Smooth muscle cell (in vitro differentiated cells): ENCODE results near the gene SPIRE1. TPM values are rescaled to one million over a fixed set of nuclear protein-coding genes. Genes with fewer than 3 reads are reported as not detected.
A peak's percentile ranks its signal among the peaks of the same experiment; 100 is the strongest.

Experiments
- DNase-seq: peaks from one replicate; lab custom pipeline; 2025; ENCODE audit not compliant: unreplicated experiment; lab: John Stamatoyannopoulos, UW
- H2AFZ ChIP-seq: fragments of 200-600 bp; sonication (generic); 2 replicates; pipeline ENCODE4 v1.6.0; 2016; ENCODE audit warnings: antibody characterized with exemption, low read depth, mild to moderate bottlenecking
- H3F3A ChIP-seq: fragments of 200-600 bp; sonication (generic); 2 replicates; pipeline ENCODE4 v1.6.0; 2017; ENCODE audit warnings: antibody characterized with exemption, low read depth
- H3K27ac ChIP-seq: fragments of 200-600 bp; sonication (generic); 2 replicates; pipeline ENCODE4 v1.5.1; 2016; ENCODE audit warnings: low read depth, mild to moderate bottlenecking
- H3K27me3 ChIP-seq: fragments of 200-600 bp; sonication (generic); 2 replicates; pipeline ENCODE4 v1.6.1; 2016; ENCODE audit warnings: low read depth, mild to moderate bottlenecking
- H3K36me3 ChIP-seq: fragments of 200-600 bp; sonication (generic); 2 replicates; pipeline ENCODE4 v1.5.1; 2016; ENCODE audit warnings: low read depth
- H3K4me1 ChIP-seq: fragments of 200-600 bp; sonication (generic); 2 replicates; pipeline ENCODE4 v1.5.1; 2016; ENCODE audit warnings: low read depth
- H3K4me2 ChIP-seq: fragments of 200-600 bp; sonication (generic); 2 replicates; pipeline ENCODE4 v1.6.0; 2016; ENCODE audit warnings: mild to moderate bottlenecking
- H3K4me3 ChIP-seq: fragments of 200-600 bp; sonication (generic); 2 replicates; pipeline ENCODE4 v1.5.1; 2016; ENCODE audit warnings: mild to moderate bottlenecking
- H3K79me2 ChIP-seq: fragments of 200-600 bp; sonication (generic); 2 replicates; pipeline ENCODE4 v1.6.0; 2016; ENCODE audit warnings: low read depth, mild to moderate bottlenecking
- H3K9ac ChIP-seq: fragments of 200-600 bp; sonication (generic); 2 replicates; pipeline ENCODE4 v1.6.0; 2016; ENCODE audit warnings: low read depth
- H3K9me3 ChIP-seq: fragments of 200-600 bp; sonication (generic); replicated peaks from 2 replicates; pipeline ENCODE4 v1.5.1; 2016; ENCODE audit warnings: low read depth
- H4K20me1 ChIP-seq: fragments of 200-600 bp; sonication (generic); 2 replicates; pipeline ENCODE4 v1.6.0; 2016; ENCODE audit warnings: low read depth
- WGBS: methylation state at CpG from one replicate; pipeline ENCODE4 v1.1.7; 2016; ENCODE audit warnings: low lambda C conversion rate; 5-methylcytosine and 5-hydroxymethylcytosine counted together
- polyA plus RNA-seq: library from polyadenylated mRNA; unstranded; fragments of >200 nt; fragmentation: Nextera tagmentation; extraction: Ambion mirVana; gene quantifications from 2 replicates; pipeline ENCODE4 v1.2.1, GENCODE V29; 2016
- total RNA-seq: library from RNA; depleted of rRNA; stranded (reverse); fragments of >200 nt; gene quantifications from 2 replicates; pipeline ENCODE4 v1.2.3, GENCODE V29; 2014
- TF ChIP-seq, protein P1 (sequence below): fragments of 200-600 bp; sonication (generic); IDR thresholded peaks from 2 replicates; pipeline ENCODE4 v1.5.1; 2017; ENCODE audit warnings: borderline replicate concordance, mild to moderate bottlenecking, antibody characterized with exemption; ENCODE audit not compliant: insufficient read depth, poor library complexity, severe bottlenecking

SPIRE1 gene
- total and polyA plus RNA-seq, 2 experiments from 2014 or later = 12.6 to 18.1 TPM

DNA sequence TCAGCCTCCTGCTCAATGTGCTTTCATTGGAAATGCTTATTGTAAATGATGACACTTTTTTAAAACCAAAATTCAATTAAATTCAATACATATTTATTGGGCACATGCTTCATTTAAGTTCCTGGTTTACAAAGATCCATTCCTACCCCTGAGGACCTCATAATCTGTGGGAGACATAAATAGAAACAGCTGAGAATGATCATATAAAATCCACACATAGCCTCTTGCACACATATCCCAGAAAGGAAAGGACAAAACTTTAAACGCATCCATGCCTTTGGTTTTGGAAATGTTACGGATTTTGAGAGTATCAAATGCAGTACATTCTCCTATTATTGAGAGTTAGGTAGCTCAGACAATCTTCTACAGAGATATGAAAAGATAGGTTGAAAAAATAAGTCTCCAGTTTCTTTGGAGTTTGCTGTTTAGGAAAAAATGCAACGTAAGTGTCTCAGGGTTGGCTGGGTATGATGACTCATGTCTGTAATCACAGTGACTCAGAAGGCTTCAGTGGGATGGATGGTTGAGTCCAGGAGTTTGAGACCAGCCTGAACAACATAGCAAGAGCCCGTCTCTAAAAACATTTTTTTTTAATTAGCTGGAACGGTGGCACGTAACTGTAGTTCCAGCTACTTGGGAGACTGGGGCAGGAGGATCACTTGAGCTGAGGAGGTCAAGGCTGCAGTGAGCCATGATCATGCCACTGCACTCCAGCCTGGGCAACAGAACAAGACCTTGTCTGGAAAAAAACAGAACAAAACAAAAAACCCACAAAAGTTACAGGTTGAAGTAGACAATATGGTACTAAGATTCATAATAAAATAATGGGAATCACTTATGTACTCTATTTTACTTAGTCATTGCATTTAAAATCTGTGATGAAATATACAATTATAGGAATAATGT lies 254.1 kb downstream of the SPIRE1 start:
- H2AFZ ChIP-seq = peak overlapping the region; percentile 25
- H3K9ac ChIP-seq = peak overlapping the region; percentile 13
- TF ChIP-seq, protein P1, sequence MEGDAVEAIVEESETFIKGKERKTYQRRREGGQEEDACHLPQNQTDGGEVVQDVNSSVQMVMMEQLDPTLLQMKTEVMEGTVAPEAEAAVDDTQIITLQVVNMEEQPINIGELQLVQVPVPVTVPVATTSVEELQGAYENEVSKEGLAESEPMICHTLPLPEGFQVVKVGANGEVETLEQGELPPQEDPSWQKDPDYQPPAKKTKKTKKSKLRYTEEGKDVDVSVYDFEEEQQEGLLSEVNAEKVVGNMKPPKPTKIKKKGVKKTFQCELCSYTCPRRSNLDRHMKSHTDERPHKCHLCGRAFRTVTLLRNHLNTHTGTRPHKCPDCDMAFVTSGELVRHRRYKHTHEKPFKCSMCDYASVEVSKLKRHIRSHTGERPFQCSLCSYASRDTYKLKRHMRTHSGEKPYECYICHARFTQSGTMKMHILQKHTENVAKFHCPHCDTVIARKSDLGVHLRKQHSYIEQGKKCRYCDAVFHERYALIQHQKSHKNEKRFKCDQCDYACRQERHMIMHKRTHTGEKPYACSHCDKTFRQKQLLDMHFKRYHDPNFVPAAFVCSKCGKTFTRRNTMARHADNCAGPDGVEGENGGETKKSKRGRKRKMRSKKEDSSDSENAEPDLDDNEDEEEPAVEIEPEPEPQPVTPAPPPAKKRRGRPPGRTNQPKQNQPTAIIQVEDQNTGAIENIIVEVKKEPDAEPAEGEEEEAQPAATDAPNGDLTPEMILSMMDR = no peak
- H3K36me3 ChIP-seq = no peaks in the 10 kb centered on the region
- no peak overlapping the region for H3K4me3 ChIP-seq
- no peaks in the 10 kb centered on the region for H3K9me3 ChIP-seq
- no peak for DNase-seq
- peak overlapping the region; percentile 91 for H3K27ac ChIP-seq
- no peaks in the 10 kb centered on the region for H3K4me1 ChIP-seq
- H4K20me1 ChIP-seq = no peaks in the 10 kb centered on the region
- 14% methylated on average over 6 of the region's 6 CpGs for WGBS
- H3F3A ChIP-seq = peaks cover 15% of the 10 kb centered on the region
- H3K79me2 ChIP-seq = no peaks in the 10 kb centered on the region
- H3K4me2 ChIP-seq = peak overlapping the region; percentile 67
- no peaks in the 10 kb centered on the region for H3K27me3 ChIP-seq

DNA sequence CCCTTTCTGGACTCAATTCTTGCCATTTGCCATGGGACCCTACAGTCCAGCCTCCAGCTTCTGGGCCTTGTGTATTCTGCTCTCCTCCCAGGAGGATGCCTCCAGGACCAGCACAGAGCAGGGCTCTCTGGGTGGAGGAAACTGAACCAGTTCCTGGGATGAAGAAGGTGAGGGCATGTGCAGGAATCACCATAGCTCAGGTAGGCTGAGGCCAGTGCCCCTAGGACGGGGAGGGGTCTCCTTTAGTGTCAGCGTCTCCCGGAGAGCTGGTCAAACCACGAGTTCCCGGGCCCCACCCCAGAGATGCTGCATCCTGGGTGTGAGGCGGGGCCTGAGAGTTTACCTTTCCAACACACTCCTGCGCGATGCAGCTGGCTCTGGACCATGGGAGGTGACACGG lies 256.0 kb downstream of the SPIRE1 start:
- no peak overlapping the region for H3K4me2 ChIP-seq
- peaks cover 15% of the 10 kb centered on the region for H3F3A ChIP-seq
- H3K27ac ChIP-seq = no peak overlapping the region
- DNase-seq = no peak
- no peaks in the 10 kb centered on the region for H4K20me1 ChIP-seq
- TF ChIP-seq, protein P1 = no peak
- no peaks in the 10 kb centered on the region for H3K4me1 ChIP-seq
- H3K9ac ChIP-seq = no peak overlapping the region
- H3K36me3 ChIP-seq = no peaks in the 10 kb centered on the region
- WGBS = 91% methylated on average over 9 of the region's 9 CpGs
- H3K27me3 ChIP-seq = no peaks in the 10 kb centered on the region
- H3K79me2 ChIP-seq = no peaks in the 10 kb centered on the region
- H3K4me3 ChIP-seq = no peak overlapping the region
- H2AFZ ChIP-seq = no peak overlapping the region
- H3K9me3 ChIP-seq = no peaks in the 10 kb centered on the region

DNA sequence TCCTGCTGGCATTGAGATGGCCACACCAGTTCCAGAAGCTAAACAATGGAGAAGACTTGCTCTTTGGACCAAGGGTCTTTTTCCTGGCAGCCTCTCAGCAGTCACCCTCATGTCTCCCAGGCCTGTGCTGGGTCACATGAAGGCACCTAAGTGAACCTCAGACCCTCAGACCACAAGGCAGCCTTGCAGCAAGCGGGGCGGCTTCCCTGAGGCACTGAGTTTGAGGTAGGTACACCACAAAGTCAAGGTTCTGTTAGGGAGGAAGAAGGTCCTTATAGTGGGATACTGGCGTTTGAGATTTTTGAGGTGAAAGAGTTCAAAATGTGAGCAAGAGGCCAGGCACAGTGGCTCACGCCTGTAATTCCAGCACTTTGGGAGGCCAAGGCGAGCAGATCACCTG lies 258.7 kb downstream of the SPIRE1 start:
- H3K27me3 ChIP-seq = no peaks in the 10 kb centered on the region
- TF ChIP-seq, protein P1 = no peak
- no peaks in the 10 kb centered on the region for H3K4me1 ChIP-seq
- H2AFZ ChIP-seq = no peak overlapping the region
- no peak overlapping the region for H3K4me3 ChIP-seq
- H3K27ac ChIP-seq = no peak overlapping the region
- H3F3A ChIP-seq = peaks cover 10% of the 10 kb centered on the region
- H3K9me3 ChIP-seq = no peaks in the 10 kb centered on the region
- no peaks in the 10 kb centered on the region for H4K20me1 ChIP-seq
- no peaks in the 10 kb centered on the region for H3K79me2 ChIP-seq
- DNase-seq = no peak
- H3K9ac ChIP-seq = no peak overlapping the region
- 90% methylated on average over 5 of the region's 5 CpGs for WGBS
- no peak overlapping the region for H3K4me2 ChIP-seq
- H3K36me3 ChIP-seq = no peaks in the 10 kb centered on the region

DNA sequence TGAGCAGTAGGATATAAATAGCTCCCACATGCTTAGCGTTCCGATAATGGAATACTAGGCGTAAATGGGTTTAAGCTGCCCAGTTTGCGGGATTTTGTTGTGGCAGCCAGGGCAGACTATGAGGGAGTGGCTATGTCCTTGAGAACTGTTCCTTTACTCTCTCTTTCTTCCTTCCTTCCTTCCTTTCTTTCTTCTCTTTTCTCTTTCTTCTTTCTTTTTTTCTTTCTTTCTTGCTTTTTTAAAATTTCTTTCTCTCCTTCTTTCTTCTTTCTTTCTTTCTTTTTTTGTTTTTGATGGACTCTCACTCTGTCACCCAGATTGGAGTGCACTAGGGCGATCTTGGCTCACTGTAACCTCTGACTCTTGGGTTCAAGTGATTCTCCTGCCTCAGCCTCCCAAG lies 259.3 kb downstream of the SPIRE1 start:
- no peak overlapping the region for H3K4me2 ChIP-seq
- H3K4me1 ChIP-seq = no peaks in the 10 kb centered on the region
- TF ChIP-seq, protein P1 = no peak
- no peak overlapping the region for H3K9ac ChIP-seq
- no peaks in the 10 kb centered on the region for H3K27me3 ChIP-seq
- no peak overlapping the region for H3K4me3 ChIP-seq
- 79% methylated on average over 5 of the region's 5 CpGs for WGBS
- H3F3A ChIP-seq = peaks cover 7% of the 10 kb centered on the region
- no peaks in the 10 kb centered on the region for H3K79me2 ChIP-seq
- no peak overlapping the region for H3K27ac ChIP-seq
- H3K36me3 ChIP-seq = no peaks in the 10 kb centered on the region
- no peak for DNase-seq
- no peaks in the 10 kb centered on the region for H4K20me1 ChIP-seq
- H2AFZ ChIP-seq = no peak overlapping the region
- no peaks in the 10 kb centered on the region for H3K9me3 ChIP-seq
